Stimulated activated CD8-positive, alpha-beta memory T cell treated with anti-CD3 and anti-CD28 coated beads, Interleukin-4, amount 100 ng/mL, for 4 hours (primary cell): ENCODE measurements around the gene MAP3K13.

ENCODE experiments used
- DNase-seq, 2 donors: peaks; one replicate each; pipeline ENCODE4 v3.0.0-alpha.2; 2020; ENCODE audit warnings: low read depth in 2 of 2, low spot score in 1 of 2

MAP3K13 gene

GRCh38 chr3:185362850-185363661 is at the start of gene MAP3K13:
MAP3K13 (plus strand) TSS chr3:185363136; CDS start chr3:185428582, 65,446 bp downstream.
- no peak for DNase-seq

- DNase-seq: no peak
Observed at GRCh38 chr3:185313693-185314246, 49.2 kb upstream of the MAP3K13 start.

GRCh38 chr3:185316740-185317412 is 46.1 kb upstream of the MAP3K13 start:
- DNase-seq: no peak

- no peak for DNase-seq
Observed at GRCh38 chr3:185317674-185318073, 45.3 kb upstream of the MAP3K13 start.

GRCh38 chr3:185318141-185318540 is 44.8 kb upstream of the MAP3K13 start:
- DNase-seq: no peak

- DNase-seq: no peak
Observed at GRCh38 chr3:185319801-185320200, 43.1 kb upstream of the MAP3K13 start.

GRCh38 chr3:185320949-185321348 is 42.0 kb upstream of the MAP3K13 start:
- DNase-seq: no peak

- DNase-seq: no peak
Observed at GRCh38 chr3:185322101-185322719, 40.7 kb upstream of the MAP3K13 start.

- no peak for DNase-seq
Observed at GRCh38 chr3:185325946-185326791, 36.8 kb upstream of the MAP3K13 start.

- DNase-seq: no peak
Observed at GRCh38 chr3:185327062-185327461, 35.9 kb upstream of the MAP3K13 start.

GRCh38 chr3:185328324-185329004 is 34.5 kb upstream of the MAP3K13 start:
- no peak for DNase-seq

- DNase-seq: no peak
Observed at GRCh38 chr3:185330238-185330637, 32.7 kb upstream of the MAP3K13 start.

GRCh38 chr3:185330644-185331043 is 32.3 kb upstream of the MAP3K13 start:
- no peak for DNase-seq

- DNase-seq: no peak
Observed at GRCh38 chr3:185332026-185332735, 30.8 kb upstream of the MAP3K13 start.

GRCh38 chr3:185335799-185336198 is 27.1 kb upstream of the MAP3K13 start:
- DNase-seq: no peak

GRCh38 chr3:185337231-185337816 is 25.6 kb upstream of the MAP3K13 start:
- no peak for DNase-seq

GRCh38 chr3:185339945-185340344 is 23.0 kb upstream of the MAP3K13 start:
- DNase-seq: no peak

GRCh38 chr3:185340751-185341150 is 22.2 kb upstream of the MAP3K13 start:
- no peak for DNase-seq
